Uterus (tissue), 2 donors: ENCODE results near the gene MAP3K5.

Experiments
- POLR2A ChIP-seq, 2 donors: fragments of 450-650 bp; IDR thresholded peaks; one replicate each; pipeline ENCODE4 v1.6.1; 2016; ENCODE audit warnings: antibody characterized with exemption in 2 of 2, mild to moderate bottlenecking in 1 of 2, moderate library complexity in 1 of 2
- TF ChIP-seq, protein P1 (sequence below), 4 experiments: fragments of 200-600 bp in 2 of 4; fragments of 450-650 bp in 2 of 4; sonication (generic) in 2 of 4; IDR thresholded peaks; one replicate each; pipeline ENCODE4 v1.5.1; 2016 to 2019; ENCODE audit warnings: antibody characterized with exemption in 4 of 4, mild to moderate bottlenecking in 2 of 4, moderate library complexity in 1 of 4

GRCh38 chr6:136826216-136826615 lies 33.9 kb upstream of the MAP3K5 start:
- TF ChIP-seq, protein P1, sequence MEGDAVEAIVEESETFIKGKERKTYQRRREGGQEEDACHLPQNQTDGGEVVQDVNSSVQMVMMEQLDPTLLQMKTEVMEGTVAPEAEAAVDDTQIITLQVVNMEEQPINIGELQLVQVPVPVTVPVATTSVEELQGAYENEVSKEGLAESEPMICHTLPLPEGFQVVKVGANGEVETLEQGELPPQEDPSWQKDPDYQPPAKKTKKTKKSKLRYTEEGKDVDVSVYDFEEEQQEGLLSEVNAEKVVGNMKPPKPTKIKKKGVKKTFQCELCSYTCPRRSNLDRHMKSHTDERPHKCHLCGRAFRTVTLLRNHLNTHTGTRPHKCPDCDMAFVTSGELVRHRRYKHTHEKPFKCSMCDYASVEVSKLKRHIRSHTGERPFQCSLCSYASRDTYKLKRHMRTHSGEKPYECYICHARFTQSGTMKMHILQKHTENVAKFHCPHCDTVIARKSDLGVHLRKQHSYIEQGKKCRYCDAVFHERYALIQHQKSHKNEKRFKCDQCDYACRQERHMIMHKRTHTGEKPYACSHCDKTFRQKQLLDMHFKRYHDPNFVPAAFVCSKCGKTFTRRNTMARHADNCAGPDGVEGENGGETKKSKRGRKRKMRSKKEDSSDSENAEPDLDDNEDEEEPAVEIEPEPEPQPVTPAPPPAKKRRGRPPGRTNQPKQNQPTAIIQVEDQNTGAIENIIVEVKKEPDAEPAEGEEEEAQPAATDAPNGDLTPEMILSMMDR (IDR thresholded peaks at IDR 0.05), result no peak
- TF ChIP-seq POLR2A (IDR thresholded peaks at IDR 0.05), result no peak
